ENCODE measurements around the gene ZNF18. TPM values are rescaled to one million over a fixed set of nuclear protein-coding genes. Genes with fewer than 3 reads are reported as not detected.

The ZNF18 gene
- polyA plus RNA-seq, 1 experiment: 6.2 TPM

GRCh38 chr17:12027658-12028057 is 30.4 kb upstream of the ZNF18 start:
- CTCF ChIA-PET: interaction anchor here (0.6 kb wide), 1 partner anchor 714 kb away, joined by 3 read pairs; no protein-coding TSS in a partner anchor
- no peak for TF ChIP-seq CTCF (IDR thresholded peaks at IDR 0.05; ENCODE audit: insufficient read depth, low read depth, low read length)
- Histone ChIP-seq H3K4me3 (ENCODE audit: low read depth, low read length) (no peak overlapping the region), H3K27me3 (ENCODE audit: control insufficient read depth, insufficient read depth, low read length) (no peaks in the 10 kb centered on the region), H3K36me3 (ENCODE audit: control insufficient read depth, insufficient read depth, low read length) (no peaks in the 10 kb centered on the region)
- POLR2A ChIA-PET: no interaction called here
- DNase-seq (ENCODE audit: low read depth): no peak

GRCh38 chr17:12024327-12024726 is 27.1 kb upstream of the ZNF18 start:
- CTCF ChIA-PET: no interaction called here
- Histone ChIP-seq H3K4me3 (ENCODE audit: low read depth, low read length) (no peak overlapping the region), H3K36me3 (ENCODE audit: control insufficient read depth, insufficient read depth, low read length) (no peaks in the 10 kb centered on the region), H3K27me3 (ENCODE audit: control insufficient read depth, insufficient read depth, low read length) (no peaks in the 10 kb centered on the region; the same call in 1 of the 2 replicates)
- POLR2A ChIA-PET: no interaction called here
- TF ChIP-seq CTCF (IDR thresholded peaks at IDR 0.05; ENCODE audit: insufficient read depth, low read depth, low read length): no peak
- DNase-seq (ENCODE audit: low read depth): no peak

GRCh38 chr17:12022310-12022709 is 25.0 kb upstream of the ZNF18 start:
- no peak for TF ChIP-seq CTCF (IDR thresholded peaks at IDR 0.05; ENCODE audit: insufficient read depth, low read depth, low read length)
- no peaks in the 10 kb centered on the region; the same call in 1 of the 2 replicates for H3K27me3 ChIP-seq (ENCODE audit: control insufficient read depth, insufficient read depth, low read length)
- ChIA-PET POLR2A (interaction anchor here (0.7 kb wide), 1 partner anchor 25 kb away, joined by 3 read pairs; the partner anchor contains the start of gene ZNF18), CTCF (interaction anchor here (1.0 to 1.9 kb wide), 4 partner anchors 9 to 1003 kb away, joined by 3 to 6 read pairs (median 3); no protein-coding TSS in a partner anchor)
- H3K36me3 ChIP-seq (ENCODE audit: control insufficient read depth, insufficient read depth, low read length): no peaks in the 10 kb centered on the region
- DNase-seq (ENCODE audit: low read depth): no peak
- no peak overlapping the region for H3K4me3 ChIP-seq (ENCODE audit: low read depth, low read length)

GRCh38 chr17:12021623-12022140 is 24.4 kb upstream of the ZNF18 start:
- no peak for TF ChIP-seq CTCF (IDR thresholded peaks at IDR 0.05; ENCODE audit: insufficient read depth, low read depth, low read length)
- CTCF ChIA-PET: interaction anchor here (1.0 to 1.9 kb wide), 3 partner anchors 10 to 1003 kb away, joined by 3 to 6 read pairs (median 3); no protein-coding TSS in a partner anchor
- Histone ChIP-seq H3K4me3 (ENCODE audit: low read depth, low read length) (peak overlapping the region; percentile 74), H3K27me3 (ENCODE audit: control insufficient read depth, insufficient read depth, low read length) (no peaks in the 10 kb centered on the region; the same call in 1 of the 2 replicates), H3K36me3 (ENCODE audit: control insufficient read depth, insufficient read depth, low read length) (no peaks in the 10 kb centered on the region)
- POLR2A ChIA-PET: interaction anchor here (0.5 kb wide), 1 partner anchor 23 kb away, joined by 3 read pairs; no protein-coding TSS in a partner anchor
- DNase-seq (ENCODE audit: low read depth): no peak

- ChIA-PET CTCF (interaction anchor here (0.8 to 1.2 kb wide), 2 partner anchors 12 to 18 kb away, joined by 3 read pairs; no protein-coding TSS in a partner anchor), POLR2A (interaction anchor here (0.5 to 0.7 kb wide), 3 partner anchors 24 to 37 kb away, joined by 3 to 13 read pairs (median 9); partner anchors contain the start of gene ZNF18)
- Histone ChIP-seq H3K36me3 (ENCODE audit: control insufficient read depth, insufficient read depth, low read length) (no peaks in the 10 kb centered on the region), H3K27me3 (ENCODE audit: control insufficient read depth, insufficient read depth, low read length) (no peaks in the 10 kb centered on the region; the same call in 1 of the 2 replicates), H3K4me3 (ENCODE audit: low read depth, low read length) (peak within 1 kb of the TSS; percentile 74)
- TF ChIP-seq CTCF (IDR thresholded peaks at IDR 0.05; ENCODE audit: insufficient read depth, low read depth, low read length): no peak
- DNase-seq (ENCODE audit: low read depth): peak; percentile 41
Observed at GRCh38 chr17:12020642-12021622, 23.7 kb upstream of the ZNF18 start, which contains the start of gene MAP2K4. TSS of gene MAP2K4 (plus strand) at chr17:12020877. CDS start at chr17:12020887, 10 bp downstream.
